SK-N-SH (cell line): ENCODE data around the gene S100A13.

Experiments used
- CHD2 ChIP-seq: fragments of 150-350 bp; IDR thresholded peaks from 2 replicates; pipeline ENCODE4 v1.6.1; 2018; ENCODE audit warnings: low read length; ENCODE audit not compliant: partially characterized antibody
- JUND ChIP-seq: IDR thresholded peaks from 2 replicates; pipeline ENCODE4 v1.4.0; 2012
- RCOR1 ChIP-seq: fragments of 150-350 bp; IDR thresholded peaks from 2 replicates; pipeline ENCODE4 v1.6.1; 2017; ENCODE audit warnings: antibody characterized with exemption, low read length
- TF ChIP-seq, protein P1 (sequence below): IDR thresholded peaks from 2 replicates; pipeline ENCODE4 v1.6.1; 2012; ENCODE audit warnings: mild to moderate bottlenecking, low read depth, low read length, moderate library complexity
- TF ChIP-seq, protein P2 (sequence below): fragments of 200-600 bp; sonication (generic); IDR thresholded peaks from 2 replicates; pipeline ENCODE4 v1.6.1; 2017; ENCODE audit warnings: antibody characterized with exemption, mild to moderate bottlenecking, moderate library complexity

DNA sequence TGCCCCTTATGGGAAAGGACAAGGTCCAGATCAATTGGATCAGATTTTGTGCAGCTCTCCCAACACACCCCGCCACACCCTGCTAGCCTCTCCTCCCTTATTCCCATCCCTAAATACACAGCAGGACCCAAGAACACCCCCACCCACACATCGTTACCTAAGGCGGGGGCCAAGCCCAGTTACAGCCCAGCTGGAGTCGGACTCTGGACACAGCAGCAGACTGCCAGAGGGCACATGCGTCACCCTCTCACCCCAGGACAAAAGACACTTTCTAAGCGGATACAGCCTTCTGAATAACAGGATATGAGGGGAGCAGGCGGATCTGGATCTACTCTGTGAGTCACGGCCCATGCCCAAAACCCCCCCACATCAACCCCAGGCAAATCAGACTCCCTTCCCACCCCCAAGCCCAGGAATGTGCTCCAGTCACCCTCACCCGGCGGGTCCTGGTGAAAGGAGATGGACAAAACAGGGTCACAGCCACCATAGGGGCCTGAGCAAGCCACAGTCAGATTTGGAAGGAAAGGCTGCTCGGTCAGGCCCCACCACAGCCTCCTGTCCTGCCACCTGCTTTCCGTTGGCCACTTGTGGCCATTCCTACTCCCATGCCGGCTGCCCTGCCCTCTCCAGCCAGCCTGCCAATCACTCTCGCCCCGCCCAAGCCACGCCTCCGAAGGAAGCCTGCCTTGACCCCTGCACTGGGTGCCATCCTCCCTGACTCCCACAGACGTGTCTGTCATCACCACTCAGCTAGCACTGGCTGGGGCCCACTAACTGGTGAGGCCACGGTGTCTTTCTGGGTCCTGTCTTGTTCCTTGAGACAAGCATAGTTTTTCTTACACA lies 18.3 kb downstream of the S100A13 start:
- TF ChIP-seq CHD2 (no peak), JUND (no peak; the same call in 1 of the 2 replicates), RCOR1 (no peak)
- TF ChIP-seq, protein P1, sequence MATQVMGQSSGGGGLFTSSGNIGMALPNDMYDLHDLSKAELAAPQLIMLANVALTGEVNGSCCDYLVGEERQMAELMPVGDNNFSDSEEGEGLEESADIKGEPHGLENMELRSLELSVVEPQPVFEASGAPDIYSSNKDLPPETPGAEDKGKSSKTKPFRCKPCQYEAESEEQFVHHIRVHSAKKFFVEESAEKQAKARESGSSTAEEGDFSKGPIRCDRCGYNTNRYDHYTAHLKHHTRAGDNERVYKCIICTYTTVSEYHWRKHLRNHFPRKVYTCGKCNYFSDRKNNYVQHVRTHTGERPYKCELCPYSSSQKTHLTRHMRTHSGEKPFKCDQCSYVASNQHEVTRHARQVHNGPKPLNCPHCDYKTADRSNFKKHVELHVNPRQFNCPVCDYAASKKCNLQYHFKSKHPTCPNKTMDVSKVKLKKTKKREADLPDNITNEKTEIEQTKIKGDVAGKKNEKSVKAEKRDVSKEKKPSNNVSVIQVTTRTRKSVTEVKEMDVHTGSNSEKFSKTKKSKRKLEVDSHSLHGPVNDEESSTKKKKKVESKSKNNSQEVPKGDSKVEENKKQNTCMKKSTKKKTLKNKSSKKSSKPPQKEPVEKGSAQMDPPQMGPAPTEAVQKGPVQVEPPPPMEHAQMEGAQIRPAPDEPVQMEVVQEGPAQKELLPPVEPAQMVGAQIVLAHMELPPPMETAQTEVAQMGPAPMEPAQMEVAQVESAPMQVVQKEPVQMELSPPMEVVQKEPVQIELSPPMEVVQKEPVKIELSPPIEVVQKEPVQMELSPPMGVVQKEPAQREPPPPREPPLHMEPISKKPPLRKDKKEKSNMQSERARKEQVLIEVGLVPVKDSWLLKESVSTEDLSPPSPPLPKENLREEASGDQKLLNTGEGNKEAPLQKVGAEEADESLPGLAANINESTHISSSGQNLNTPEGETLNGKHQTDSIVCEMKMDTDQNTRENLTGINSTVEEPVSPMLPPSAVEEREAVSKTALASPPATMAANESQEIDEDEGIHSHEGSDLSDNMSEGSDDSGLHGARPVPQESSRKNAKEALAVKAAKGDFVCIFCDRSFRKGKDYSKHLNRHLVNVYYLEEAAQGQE: no peak
- TF ChIP-seq, protein P2, sequence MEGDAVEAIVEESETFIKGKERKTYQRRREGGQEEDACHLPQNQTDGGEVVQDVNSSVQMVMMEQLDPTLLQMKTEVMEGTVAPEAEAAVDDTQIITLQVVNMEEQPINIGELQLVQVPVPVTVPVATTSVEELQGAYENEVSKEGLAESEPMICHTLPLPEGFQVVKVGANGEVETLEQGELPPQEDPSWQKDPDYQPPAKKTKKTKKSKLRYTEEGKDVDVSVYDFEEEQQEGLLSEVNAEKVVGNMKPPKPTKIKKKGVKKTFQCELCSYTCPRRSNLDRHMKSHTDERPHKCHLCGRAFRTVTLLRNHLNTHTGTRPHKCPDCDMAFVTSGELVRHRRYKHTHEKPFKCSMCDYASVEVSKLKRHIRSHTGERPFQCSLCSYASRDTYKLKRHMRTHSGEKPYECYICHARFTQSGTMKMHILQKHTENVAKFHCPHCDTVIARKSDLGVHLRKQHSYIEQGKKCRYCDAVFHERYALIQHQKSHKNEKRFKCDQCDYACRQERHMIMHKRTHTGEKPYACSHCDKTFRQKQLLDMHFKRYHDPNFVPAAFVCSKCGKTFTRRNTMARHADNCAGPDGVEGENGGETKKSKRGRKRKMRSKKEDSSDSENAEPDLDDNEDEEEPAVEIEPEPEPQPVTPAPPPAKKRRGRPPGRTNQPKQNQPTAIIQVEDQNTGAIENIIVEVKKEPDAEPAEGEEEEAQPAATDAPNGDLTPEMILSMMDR: no peak
